Measurements from ENCODE around the gene FATE1.

GRCh38 chrX:151737494-151737893, 21.7 kb downstream of the FATE1 start:
- TF ChIP-seq EZH2 (IDR thresholded peaks at IDR 0.05; ENCODE audit: borderline replicate concordance) (no peak), CTCF (IDR thresholded peaks at IDR 0.05; ENCODE audit: poor library complexity) (no peak)

Measured in hepatocyte (in vitro differentiated cells).